Right cardiac atrium (tissue), 5 donors: Measurements from ENCODE around the gene PPIAL4G. TPM values are rescaled to one million over a fixed set of nuclear protein-coding genes. Genes with fewer than 3 reads are reported as not detected.
"Not testable (repeated sequence)": the region's sequence is repeated elsewhere in the genome, so short reads cannot be mapped to it uniquely, and the experiment has no call there.

ENCODE experiments used
- ATAC-seq, 2 donors: fragments of 200-7000 bp; cut with Tn5 transposase; one replicate each; pipeline versions ENCODE4 v1.8.0 to v1.9.1; 2020; ENCODE audit warnings: moderate library complexity in 2 of 2, mild to moderate bottlenecking in 1 of 2
- DNase-seq, 3 donors: peaks; one replicate each; pipeline ENCODE4 v3.0.0-alpha.2; 2020
- H3K27ac ChIP-seq: one replicate; pipeline ENCODE4 v1.5.1; 2013; ENCODE audit warnings: mild to moderate bottlenecking, low read length, control low read depth, moderate library complexity
- H3K27me3 ChIP-seq: one replicate; pipeline ENCODE4 v1.6.1; 2013; ENCODE audit not compliant: control insufficient read depth, insufficient read depth
- H3K4me1 ChIP-seq: one replicate; pipeline ENCODE4 v1.6.1; 2013; ENCODE audit warnings: low read length; ENCODE audit not compliant: control insufficient read depth, insufficient read depth
- H3K4me3 ChIP-seq: one replicate; pipeline ENCODE4 v1.5.1; 2013; ENCODE audit warnings: low read length, control low read depth
- H3K9me3 ChIP-seq: one replicate; pipeline ENCODE4 v1.6.1; 2013; ENCODE audit warnings: low read length; ENCODE audit not compliant: control insufficient read depth
- WGBS: extraction: QIAGEN DNeasy Blood & Tissue Kit; methylation state at CpG from one replicate; pipeline ENCODE4 v1.1.7; 2013; 5-methylcytosine and 5-hydroxymethylcytosine counted together
- intact Hi-C, 4 donors: fragments of 100-400 bp; cut with DNase I; formaldehyde crosslinking; loops; one replicate each; pipeline versions ENCODE4 v1.11.0 to v1.14.0; 2022 to 2023
- long read RNA-seq, 4 donors: library from polyadenylated mRNA; unstranded; transcript quantifications; one replicate each; pipeline ENCODE4 v2.0.0, GENCODE V29; 2020 to 2021
- polyA plus RNA-seq: library from polyadenylated mRNA; stranded (reverse); fragments of 200-250 nt; gene quantifications from one replicate; pipeline ENCODE4 v1.2.3, GENCODE V29; 2013
- total RNA-seq, 4 donors: library from RNA; stranded (reverse); fragmentation: NEBNext Ultra II Directional; extraction: Animal tissue kit (Norgen Biotek cat#: 25700); gene quantifications; one replicate each; pipeline ENCODE4 v1.2.1, GENCODE V29; 2021
- donor health status: healthy with polysubstance abuse.
- donor health status: DM: no; HTN: yes; CAD: no.
- donor health status: DM: no; HTN: no; CAD: no.
- donor health status: DM: no; HTN: yes; CAD: no; lungs with severe emphysema.
- donor health status: DM: yes; HTN: yes; CAD: no.

The PPIAL4G gene
- total RNA-seq (not detected), polyA plus RNA-seq (not detected)
- long read RNA-seq, donor 1 = 0 reads
- long read RNA-seq, donor 2 = 0 reads
- long read RNA-seq, donor 3 = 0 reads
- long read RNA-seq, donor 4 = 0 reads

DNA sequence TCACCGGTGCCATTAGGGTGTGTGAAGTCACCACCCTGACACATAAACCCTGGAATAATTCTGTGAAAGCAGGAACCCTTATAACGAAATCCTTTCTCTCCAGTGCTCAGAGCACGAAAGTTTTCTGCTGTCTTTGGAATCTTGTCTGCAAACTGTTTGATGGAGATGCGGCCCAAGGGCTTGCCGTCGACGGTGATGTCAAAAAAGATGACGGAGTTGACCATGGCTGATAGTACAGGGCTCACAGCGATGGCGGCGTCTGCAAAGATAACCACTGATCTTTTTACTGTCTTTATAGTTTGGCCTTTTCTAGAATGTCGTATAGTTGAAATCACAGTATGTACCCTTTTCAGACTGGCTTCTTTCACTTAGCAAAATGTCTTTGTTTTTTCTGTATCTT is at the start of gene PPIAL4G:
Gene PPIAL4G, minus strand, starts transcription at position 274 of the 400 bp plus-strand sequence. Its CDS starts 50 bp downstream, at position 224.
- DNase-seq, H3K27me3 ChIP-seq, intact Hi-C loops, H3K9me3 ChIP-seq, H3K27ac ChIP-seq, H3K4me1 ChIP-seq, H3K4me3 ChIP-seq, ATAC-seq: not testable (repeated sequence)
- WGBS = 86% methylated on average over 12 of the region's 12 CpGs

DNA sequence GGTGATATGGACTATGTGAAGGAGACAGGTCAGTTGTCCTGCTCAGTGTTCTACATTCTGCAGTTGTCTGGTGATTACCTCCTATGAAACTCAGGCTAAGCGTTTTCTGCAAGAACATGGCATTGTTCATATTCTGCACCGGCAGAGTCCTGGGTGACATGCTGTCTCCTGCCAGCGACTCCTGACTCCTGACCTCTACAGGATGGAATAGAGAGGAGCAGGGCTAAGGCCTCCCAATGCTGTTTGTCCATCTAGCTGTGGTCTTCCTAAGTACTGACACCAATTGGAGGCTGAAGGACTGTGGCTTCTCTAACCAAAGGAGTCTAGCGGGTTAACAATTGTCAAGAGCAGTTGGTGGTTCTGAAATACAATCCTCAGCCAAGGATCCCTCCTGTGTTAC is 49.1 kb upstream of the PPIAL4G start:
- H3K27me3 ChIP-seq, H3K4me1 ChIP-seq, H3K4me3 ChIP-seq, H3K9me3 ChIP-seq, ATAC-seq, intact Hi-C loops, H3K27ac ChIP-seq: not testable (repeated sequence)
- 57% methylated on average over 3 of the region's 4 CpGs for WGBS
- DNase-seq = peak in 2 of 3 donors; percentile 15 to 24

DNA sequence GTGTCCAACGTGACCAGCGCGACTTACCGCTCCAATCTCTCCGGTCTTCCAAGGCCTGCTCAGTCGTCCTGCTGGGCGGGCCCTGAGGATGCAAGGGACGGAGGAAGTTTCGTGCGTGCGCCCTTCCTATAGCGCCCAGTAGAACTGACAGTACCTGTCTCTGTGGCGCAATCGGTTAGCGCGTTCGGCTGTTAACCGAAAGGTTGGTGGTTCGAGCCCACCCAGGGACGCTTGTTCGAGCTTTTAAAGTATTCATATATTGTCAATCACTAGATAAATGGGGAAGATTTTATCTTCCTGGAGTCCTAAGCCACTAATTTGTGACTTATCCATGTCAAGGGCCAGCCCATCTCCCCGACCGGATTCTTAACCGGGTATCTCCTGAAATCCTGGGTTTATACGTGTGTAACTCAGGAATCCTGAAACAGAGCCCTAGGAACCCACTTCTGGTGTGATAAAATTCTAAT is 46.0 kb upstream of the PPIAL4G start:
- H3K9me3 ChIP-seq, H3K4me1 ChIP-seq, ATAC-seq, H3K27ac ChIP-seq, H3K27me3 ChIP-seq, H3K4me3 ChIP-seq, intact Hi-C loops: not testable (repeated sequence)
- peak; percentile 16 to 68 (median 46) for DNase-seq
- 2% methylated on average over 24 of the region's 25 CpGs for WGBS

DNA sequence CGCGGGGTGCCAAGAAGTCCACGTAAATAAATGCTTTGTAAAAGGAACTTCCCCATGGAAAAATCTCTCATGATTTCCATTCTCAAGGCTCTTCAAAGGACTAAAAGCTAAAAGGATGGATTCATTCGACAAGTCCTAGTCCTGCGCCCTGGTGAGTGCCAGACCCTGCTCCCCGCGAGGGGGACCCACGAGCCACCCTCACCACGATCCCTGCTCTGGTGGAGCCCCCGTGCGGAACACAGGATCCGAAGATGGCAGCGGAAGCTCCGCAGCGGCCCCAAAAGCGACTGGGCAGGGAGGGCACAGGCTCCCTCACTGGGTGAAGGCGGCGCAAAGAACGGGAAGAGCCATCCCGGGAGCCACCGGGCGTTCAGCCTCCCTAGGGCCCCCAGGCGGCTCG is 45.5 kb upstream of the PPIAL4G start:
- H3K27ac ChIP-seq, intact Hi-C loops, ATAC-seq, H3K27me3 ChIP-seq, H3K4me1 ChIP-seq, H3K9me3 ChIP-seq, H3K4me3 ChIP-seq, DNase-seq: not testable (repeated sequence)
- WGBS = 0% methylated on average over 3 of the region's 24 CpGs

DNA sequence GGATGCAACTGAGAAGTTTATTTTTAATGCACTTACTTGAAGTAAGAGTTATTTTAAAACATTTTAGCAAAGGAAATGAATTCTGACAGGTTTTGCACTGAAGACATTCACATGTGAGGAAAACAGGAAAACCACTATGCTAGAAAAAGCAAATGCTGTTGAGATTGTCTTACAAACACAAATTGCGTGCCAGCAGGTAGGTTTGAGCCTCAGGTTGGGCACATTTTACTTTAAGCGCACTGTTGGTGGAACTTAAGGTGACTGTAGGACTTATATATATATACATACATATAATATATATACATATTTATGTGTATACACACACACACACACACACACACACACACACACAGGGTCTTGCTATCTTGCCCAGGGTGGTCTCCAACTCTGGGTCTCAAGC is 43.5 kb upstream of the PPIAL4G start:
- 93% methylated on average over 2 of the region's 2 CpGs for WGBS
- intact Hi-C loops, H3K9me3 ChIP-seq, H3K4me3 ChIP-seq, H3K27me3 ChIP-seq, H3K4me1 ChIP-seq, H3K27ac ChIP-seq, ATAC-seq, DNase-seq: not testable (repeated sequence)

DNA sequence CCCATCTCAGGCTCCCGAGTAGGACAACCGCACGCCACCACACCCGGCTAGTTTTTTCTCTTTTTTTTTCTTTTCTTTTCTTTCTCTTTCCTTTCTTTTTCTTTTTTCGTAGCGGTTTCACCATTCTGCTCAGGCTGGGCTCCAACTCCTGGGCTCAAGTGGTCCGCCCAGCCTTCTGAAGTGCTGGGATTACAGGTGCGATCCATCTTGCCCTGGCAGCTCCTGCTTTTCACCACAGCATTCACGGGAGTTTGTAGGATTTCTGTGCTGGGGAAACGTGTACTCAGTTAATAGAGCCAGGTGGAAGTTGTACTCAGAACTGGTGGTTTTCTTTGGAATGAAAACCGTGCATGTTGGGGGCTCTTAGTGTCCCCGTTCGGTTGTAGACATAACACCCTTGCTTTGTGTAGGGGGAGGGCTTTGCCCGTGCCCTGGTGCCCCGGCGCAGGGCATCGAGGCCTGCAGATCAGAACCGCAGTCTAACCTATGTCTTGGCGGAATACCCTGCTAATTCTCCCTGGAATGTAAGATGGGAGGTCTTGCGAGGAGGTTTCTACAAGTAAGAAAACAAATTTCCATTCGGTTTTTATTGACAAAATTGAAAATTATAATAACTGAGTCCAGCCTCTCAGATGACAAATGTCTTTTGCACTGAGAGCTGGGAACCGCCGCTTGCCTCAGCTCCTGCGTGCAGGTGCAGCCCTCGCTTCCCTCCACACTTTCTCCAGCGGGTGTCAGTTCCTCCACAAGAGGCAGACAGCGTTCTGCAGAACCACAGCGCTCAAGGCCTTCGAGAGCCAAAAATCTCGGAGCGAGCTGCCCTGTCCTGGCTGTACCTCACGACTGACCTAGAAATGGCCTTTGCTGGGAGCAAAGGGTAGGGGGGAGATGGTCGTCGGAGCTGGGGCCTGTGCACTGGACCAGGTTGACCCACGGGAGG is 40.4 kb upstream of the PPIAL4G start:
- 47% methylated on average over 18 of the region's 35 CpGs for WGBS
- H3K4me1 ChIP-seq, H3K27me3 ChIP-seq, H3K9me3 ChIP-seq, H3K27ac ChIP-seq, intact Hi-C loops, DNase-seq, H3K4me3 ChIP-seq: not testable (repeated sequence)
- ATAC-seq = peak; percentile 7 to 23

DNA sequence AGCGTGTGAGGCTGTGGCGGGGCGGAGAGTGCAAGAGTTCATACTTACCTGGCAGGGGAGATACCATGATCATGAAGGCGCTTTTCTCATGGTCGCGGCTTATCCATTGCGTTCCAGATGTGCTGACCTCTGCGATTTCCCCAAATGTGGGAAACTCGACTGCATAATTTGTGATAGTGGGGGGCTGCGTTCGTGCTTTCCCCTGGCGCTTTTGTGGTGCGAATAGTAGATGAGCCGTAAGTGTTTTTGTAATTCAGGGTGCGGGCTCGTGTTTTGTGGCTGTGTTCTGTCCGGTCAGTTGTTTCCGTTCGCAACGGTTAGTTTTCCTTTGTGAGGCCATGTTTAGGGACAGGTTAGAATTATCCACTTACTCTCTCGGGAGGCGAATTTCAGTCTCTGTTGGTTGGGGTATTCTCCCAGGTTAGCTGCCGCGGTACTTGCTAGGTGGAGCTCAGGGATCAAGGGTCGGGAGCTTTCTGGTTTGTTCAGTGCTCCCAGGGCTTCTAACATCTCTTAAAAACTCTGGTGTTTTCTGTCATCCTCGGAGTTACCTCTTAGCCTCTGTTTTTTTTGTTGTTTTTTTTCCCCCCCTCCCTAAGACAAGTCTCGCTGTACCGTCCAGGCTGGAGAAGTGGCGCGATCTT is 39.6 kb upstream of the PPIAL4G start:
- intact Hi-C loops, H3K27me3 ChIP-seq, H3K4me1 ChIP-seq, H3K9me3 ChIP-seq: not testable (repeated sequence)
- peak; percentile 94 to 95 for ATAC-seq
- Histone ChIP-seq H3K4me3 (peak overlapping the region; percentile 58), H3K27ac (peak overlapping the region; percentile 88)
- WGBS = 2% methylated on average over 30 of the region's 30 CpGs
- peak; percentile 84 to 89 (median 85) for DNase-seq

DNA sequence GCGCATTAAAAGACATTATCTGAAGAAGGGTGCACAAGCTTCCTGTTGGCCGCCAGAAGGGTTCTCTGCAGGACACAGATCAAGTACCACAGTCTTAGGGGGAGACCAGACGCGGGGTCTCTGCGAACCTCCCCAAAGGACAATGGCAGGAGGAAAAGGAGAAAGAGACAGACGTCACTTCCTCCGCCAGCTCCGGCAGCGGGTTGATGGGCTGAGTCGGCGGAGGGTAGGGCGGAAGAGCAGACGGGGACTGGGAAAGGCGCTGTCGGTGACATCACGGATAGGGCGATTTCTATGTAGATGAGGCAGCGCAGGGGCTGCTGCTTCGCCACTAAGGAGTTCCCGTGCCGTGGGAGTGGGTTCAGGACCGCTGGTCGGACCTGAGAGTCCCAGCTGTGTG is 39.0 kb upstream of the PPIAL4G start:
- intact Hi-C loops, H3K27me3 ChIP-seq, H3K27ac ChIP-seq, H3K9me3 ChIP-seq, H3K4me1 ChIP-seq, H3K4me3 ChIP-seq: not testable (repeated sequence)
- WGBS = under 1% methylated on average over 16 of the region's 23 CpGs
- ATAC-seq = peak; percentile 93 to 96
- DNase-seq = peak; percentile 89 to 94 (median 93)

DNA sequence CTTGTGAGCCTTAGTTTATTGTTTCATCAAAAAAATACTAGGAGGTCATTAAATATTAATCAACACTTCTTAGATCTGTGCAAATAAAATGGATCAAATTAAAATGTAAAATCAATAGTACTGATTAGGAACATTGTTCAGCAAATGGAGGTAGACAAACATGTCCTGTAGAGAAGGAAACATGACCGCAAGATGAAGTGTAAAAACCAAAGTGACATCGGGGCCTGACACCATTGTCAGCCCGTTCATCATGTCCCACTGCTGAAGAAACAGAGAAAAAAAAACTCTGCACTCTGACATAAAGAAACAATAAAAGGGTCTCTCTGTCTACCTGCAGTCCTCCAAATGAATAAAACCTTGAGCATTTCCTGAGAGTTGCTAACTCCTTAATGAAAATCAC is 31.2 kb upstream of the PPIAL4G start:
- H3K9me3 ChIP-seq = not testable (repeated sequence)

DNA sequence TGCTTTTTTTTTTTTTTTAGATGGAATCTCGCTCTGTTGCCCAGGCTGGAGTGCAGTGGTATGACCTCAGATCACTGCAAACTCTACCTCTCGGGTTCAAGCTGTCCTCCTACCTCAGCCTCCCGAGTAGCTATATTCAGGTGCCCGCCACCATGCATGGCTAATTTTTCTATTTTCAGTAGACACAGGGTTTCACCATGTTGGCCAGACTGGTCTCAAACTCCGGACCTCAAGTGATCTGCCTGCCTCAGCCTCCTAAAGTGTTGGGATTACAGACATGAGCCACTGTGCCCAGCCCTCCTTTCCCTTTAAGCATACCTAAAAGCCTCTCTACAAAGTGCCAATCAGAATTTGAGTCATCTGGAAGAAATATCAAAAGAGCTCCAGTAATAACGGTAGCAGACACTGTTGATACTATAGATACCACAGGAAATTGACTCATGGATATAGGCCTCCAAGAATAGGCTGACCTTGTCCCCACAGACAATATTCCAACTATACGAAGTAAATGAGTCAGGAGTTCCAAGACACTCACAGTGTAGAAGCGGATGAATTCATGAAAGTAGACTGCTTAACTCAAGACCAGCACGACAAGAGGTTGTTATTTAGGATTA is 29.6 kb upstream of the PPIAL4G start:
- WGBS = 77% methylated on average over 9 of the region's 9 CpGs

More for the DNA sequence above, 31.2 kb upstream of the PPIAL4G start:
- H3K27ac ChIP-seq, H3K4me1 ChIP-seq, DNase-seq, intact Hi-C loops, H3K4me3 ChIP-seq, ATAC-seq, H3K27me3 ChIP-seq: not testable (repeated sequence)
- WGBS = no CpG with 5 or more reads among the region's 3 CpGs

DNA sequence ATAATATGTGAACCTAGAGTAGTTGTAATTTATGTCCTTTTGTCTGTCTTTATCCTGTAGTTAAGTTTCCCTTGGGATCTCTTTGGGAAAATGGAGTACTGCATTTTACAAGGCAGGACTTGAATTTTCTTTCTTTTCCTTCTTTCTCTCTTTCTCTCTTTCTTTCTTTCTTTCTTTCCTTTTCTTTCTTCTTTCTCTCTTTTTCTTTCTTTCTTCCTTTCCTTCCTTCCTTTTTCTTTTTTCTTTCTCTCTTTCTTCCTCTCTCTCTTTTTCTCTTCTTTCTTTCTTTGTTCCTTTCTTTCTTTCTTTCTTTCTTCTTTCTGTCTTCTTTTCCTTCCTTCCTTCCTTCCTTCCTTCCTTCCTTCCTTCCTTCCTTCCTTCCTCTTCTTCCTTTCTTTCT is 10.8 kb upstream of the PPIAL4G start:
- intact Hi-C loops, H3K9me3 ChIP-seq, H3K4me1 ChIP-seq, H3K4me3 ChIP-seq, DNase-seq, ATAC-seq, H3K27ac ChIP-seq, H3K27me3 ChIP-seq: not testable (repeated sequence)

More for the DNA sequence above, 29.6 kb upstream of the PPIAL4G start:
- ATAC-seq, H3K4me1 ChIP-seq, intact Hi-C loops, H3K27me3 ChIP-seq, H3K4me3 ChIP-seq, H3K9me3 ChIP-seq, H3K27ac ChIP-seq, DNase-seq: not testable (repeated sequence)
